Ureter (tissue), 1 donor: ENCODE measurements around the gene RIPPLY3. TPM values are rescaled to one million over a fixed set of nuclear protein-coding genes. Genes with fewer than 3 reads are reported as not detected.
"Not testable (repeated sequence)": the region's sequence is repeated elsewhere in the genome, so short reads cannot be mapped to it uniquely, and the experiment has no call there.

Experiments used
- DNase-seq: peaks from one replicate; pipeline ENCODE4 v3.0.0-alpha.2; 2020; ENCODE audit warnings: low spot score
- total RNA-seq: library from RNA; stranded (reverse); gene quantifications from one replicate; pipeline ENCODE4 v1.2.4, GENCODE V29; 2023
- donor health status: DM: yes; HTN: yes; CAD: no.

The RIPPLY3 gene
- total RNA-seq, 1 donor from 2014 or later = 0.18 TPM

GRCh38 chr21:36981049-36981391, 25.5 kb upstream of the RIPPLY3 start:
- no peak for DNase-seq

DNA sequence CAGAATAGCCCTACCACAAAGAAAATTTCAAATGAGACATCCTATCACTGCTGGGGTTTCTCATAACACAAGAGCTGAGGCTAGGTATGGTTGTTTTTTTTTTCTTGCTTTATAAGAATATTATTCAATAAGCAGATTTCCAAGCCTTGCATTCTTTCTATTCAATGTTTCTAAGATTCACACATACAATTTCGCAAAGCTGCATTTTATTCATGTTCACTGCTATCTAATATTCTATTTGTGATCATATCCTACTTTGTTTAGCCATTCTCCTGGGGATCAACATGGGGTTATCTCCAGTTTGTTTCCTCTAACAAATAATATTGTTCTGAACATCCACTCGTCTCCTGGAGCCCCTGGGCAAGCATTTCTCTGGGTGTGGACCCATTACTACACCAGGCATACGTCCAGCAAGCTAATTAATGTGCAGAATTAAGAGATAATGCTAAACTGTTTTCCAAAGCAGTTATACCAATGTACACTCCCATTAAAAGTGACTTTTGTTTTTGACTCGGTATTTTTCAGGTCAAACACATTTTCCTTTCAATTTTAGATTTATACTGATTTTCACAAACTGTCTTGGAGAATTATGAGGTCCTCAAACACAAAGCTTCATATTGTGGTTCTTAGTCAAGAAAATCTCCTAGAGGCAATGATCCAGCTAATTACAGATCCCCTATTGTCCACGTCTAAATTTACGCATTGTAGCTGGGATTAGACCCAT, 24.4 kb upstream of the RIPPLY3 start:
- DNase-seq = no peak

- no peak for DNase-seq
These were observed 20.5 kb upstream of the RIPPLY3 start for GRCh38 chr21:36985751-36986594.

GRCh38 chr21:36987845-36988244, 18.7 kb upstream of the RIPPLY3 start:
- no peak for DNase-seq

DNA sequence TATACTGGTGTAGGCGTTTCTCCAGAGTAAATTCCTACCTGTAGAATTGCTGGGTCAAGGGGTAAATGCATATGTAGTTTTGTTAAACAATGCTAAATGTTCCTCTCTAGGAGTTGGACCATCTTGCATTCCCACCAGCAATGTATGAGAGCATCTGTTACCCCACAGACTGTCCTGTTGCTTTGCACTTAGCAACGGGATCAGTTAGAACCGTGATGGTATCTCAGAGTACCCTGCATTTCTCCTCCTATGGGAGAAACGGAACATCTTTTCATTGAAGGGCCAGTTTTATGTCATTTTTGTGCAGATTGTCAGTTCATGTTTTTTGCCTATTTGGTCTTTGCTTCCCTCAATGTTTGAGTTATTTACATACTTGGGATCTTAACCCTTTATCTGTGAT, 18.0 kb upstream of the RIPPLY3 start:
- no peak for DNase-seq

DNA sequence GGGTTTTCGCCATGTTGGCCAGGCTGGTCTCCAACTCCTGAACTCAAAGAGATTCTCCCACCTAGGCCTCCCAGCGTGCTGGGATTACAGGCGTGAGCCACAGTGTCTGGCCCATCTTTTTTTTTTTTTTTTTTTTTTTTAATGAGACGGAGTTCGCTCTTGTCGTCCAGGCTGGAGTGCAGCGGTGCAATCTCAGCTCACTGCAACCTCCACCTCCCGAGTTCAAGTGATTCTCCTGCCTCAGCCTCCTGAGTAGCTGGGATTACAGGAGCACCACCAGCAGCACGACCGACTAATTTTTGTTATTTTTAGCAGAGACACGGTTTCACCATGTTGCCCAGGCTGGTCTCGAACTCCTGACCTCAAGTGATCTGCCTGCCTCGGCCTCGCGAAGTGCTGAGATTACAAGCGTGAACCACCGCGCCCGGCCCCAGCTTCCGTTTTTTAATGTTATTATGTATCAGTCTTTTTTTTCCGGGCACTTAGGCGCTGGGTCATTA, 17.3 kb upstream of the RIPPLY3 start:
- not testable (repeated sequence) for DNase-seq

DNA sequence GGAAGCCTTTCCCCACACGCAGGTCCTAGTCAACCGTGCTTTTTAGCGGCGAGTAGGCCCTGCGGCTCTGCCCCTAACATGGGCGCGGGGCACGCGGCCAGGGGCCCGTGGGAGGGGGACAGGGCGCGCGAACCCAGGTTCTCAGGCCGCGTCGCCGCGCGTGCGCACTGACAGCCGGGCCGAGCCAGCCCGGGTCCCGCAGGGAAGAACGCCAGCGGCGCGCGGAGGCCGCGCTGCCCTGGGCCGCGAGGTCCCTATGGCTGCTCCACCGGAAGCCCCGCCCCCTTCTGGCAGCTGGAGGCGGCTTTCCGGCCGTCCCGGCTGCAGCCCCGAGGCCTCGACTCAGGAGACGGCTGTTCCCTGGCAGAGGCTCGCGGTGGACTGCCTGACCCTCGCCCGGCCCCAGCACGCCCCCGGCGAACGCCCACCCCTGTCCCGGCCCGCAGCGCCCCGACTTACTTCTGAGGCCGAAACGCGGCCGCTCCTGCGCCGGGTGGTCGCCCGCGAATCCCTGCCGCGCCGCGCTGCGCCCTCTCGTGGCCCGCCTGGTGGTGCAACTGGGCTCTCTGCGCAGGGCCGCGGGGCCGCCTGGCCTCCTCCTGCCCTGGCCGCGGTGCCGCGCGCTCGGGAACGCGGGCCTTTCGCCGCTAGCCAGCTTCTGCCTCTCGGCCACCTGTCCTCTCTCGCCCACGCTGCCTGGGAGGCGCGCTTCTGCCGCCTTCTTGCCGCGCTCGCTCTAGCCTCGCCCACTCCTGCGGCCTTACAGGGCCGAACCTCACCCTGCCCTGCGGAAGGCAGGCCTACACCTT, 16.6 kb upstream of the RIPPLY3 start:
- peak; percentile 92 for DNase-seq

DNA sequence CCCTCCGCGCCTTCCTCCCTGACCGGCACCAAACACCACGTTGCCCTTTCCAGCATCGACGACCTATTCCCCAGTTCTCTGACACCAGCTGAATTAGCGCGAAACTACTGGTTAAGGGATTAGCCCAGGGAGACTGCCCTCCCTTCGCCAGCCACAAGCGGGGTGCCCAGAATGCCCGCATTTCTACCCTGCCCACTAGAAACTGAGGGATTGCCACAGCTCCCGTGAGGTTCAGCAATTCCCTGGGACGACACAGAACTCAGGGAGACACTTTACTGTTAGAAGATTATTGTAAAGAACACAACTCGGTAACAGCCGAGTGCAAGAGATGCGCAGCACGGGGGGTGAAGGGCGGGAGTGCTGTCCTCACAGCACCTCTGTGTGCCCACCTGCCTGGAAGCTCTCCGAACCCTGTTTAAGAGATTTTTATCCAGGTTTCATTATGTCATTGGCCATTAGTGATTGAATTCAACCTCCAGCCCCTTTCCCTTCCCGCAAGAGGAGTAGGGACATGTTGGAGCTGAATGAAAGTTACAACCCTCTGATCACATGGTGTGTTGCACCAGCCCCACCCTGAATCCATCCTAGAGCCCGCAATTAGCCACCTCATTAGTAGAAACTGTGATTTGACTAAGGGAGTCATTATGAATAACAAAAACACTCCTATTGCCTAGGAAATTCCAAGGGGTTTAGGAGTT, 15.8 kb upstream of the RIPPLY3 start:
- DNase-seq = no peak

- no peak for DNase-seq
These were observed 13.8 kb upstream of the RIPPLY3 start for GRCh38 chr21:36992671-36993070.

GRCh38 chr21:36994501-36995158, 11.9 kb upstream of the RIPPLY3 start:
- DNase-seq = no peak

DNA sequence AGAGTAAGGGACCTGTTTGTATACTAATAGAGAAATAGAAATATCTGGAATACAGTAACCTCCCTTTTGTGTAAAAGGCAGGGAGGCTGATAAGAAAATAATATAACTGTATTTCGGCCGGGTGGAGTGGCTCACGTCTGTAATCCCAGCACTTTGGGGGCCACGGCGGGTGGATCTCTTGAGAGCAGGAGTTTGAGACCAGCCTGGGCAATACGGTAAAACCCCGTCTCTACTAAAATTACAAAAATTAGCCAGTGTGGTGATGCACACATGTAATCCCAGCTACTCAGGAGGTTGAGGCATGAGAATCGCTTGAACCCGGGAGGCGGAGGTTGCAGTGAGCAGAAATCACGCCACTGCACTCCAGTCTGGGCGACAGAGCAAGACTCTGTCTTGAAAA, 11.2 kb upstream of the RIPPLY3 start:
- DNase-seq = not testable (repeated sequence)

DNA sequence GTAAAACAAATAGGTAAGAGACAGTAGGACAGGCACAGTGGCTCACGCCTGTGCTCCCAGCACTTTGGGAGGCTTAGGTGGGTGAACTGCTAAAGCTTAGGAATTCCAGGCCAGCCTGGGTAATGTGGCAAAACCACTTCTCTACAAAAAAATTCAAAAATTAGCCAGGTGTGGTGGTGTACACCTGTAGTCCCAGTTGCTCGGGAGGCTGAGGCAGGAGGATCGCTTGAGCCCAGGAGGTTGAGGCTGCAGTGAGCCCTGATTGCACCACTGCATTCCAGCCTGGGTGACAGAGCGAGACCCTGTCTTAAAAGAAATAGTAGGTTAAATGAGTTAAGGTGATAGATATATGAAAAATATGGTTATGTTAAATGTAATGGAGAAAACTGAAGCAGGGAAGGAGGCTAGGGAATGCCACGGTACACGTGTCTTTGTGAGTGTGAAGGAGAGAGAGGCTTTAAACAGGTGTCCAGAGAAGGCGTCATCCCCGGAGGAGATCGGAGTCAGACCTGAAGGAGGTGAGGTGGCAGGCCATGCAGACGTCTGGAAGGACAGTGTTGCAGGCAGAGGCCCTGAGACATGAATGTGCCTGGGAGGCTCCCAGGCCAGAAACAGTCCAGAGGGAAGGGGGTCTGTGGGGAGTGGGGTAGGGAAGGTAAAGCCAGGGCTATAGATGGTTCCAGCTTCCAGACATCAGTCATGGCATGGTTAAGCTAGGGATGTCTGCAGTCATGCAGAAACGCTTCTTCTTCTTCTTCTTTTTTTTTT, 7.2 kb upstream of the RIPPLY3 start:
- DNase-seq = no peak

- no peak for DNase-seq
These were observed 6.1 kb upstream of the RIPPLY3 start for GRCh38 chr21:37000381-37000780.

- DNase-seq = no peak
These were observed 5.1 kb upstream of the RIPPLY3 start for GRCh38 chr21:37001441-37001840.

GRCh38 chr21:37002851-37003250, 3.7 kb upstream of the RIPPLY3 start:
- not testable (repeated sequence) for DNase-seq

DNA sequence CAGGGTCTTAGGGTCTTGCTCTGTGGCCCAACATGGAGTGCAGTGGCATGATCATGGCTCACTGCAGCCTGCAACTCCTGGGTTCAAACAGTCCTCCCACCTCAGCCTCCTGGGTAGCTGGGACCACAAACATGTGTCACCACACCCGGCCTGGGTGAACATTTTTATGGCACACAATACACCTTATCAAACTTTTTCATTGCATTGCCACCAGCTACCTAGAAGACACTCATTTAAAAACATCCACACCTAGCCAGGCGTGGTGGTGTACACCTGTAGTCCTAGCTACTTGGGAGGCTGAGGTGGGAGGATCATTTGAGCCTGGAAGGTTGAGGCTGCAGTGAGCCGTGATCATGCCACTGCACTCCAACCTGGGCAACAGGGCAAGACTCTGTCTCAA, 2.6 kb upstream of the RIPPLY3 start:
- DNase-seq = not testable (repeated sequence)

- DNase-seq = no peak
These were observed 685 bp upstream of the RIPPLY3 start for GRCh38 chr21:37005548-37006485.

DNA sequence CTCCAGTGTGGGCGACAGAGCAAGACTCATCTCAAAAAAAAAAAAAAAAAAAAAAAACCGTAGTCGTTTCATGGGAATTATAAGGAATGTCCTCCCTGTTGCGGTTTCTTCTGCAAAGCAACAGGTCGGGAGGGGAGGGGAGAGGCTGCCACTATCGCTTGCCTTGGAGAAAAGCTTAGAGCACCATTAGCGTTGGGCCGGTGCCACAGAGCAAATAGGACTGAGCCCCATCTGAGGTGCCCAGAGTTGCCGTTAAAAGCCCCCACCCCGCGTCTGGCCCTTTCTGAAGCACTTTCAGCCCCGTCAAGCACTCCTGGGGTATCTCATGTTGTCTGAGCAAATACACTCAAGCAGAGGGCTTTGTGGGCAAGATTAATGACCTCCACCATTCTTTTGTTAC, 2.2 kb downstream of the RIPPLY3 start:
- no peak for DNase-seq

GRCh38 chr21:37009740-37010341, 3.3 kb downstream of the RIPPLY3 start:
- DNase-seq = peak; percentile 85
